Activated naive CD4-positive, alpha-beta T cell treated with anti-CD3 and anti-CD28 coated beads for 36 hours (primary cell): ENCODE data around the gene EDC3. TPM values are rescaled to one million over a fixed set of nuclear protein-coding genes. Genes with fewer than 3 reads are reported as not detected.
"Not testable (repeated sequence)": the region's sequence is repeated elsewhere in the genome, so short reads cannot be mapped to it uniquely, and the experiment has no call there.

ENCODE experiments used
- CTCF ChIA-PET: fragments of 350-600 bp; sonication (Branson Sonifier 250); formaldehyde crosslinking; loops from one replicate; lab custom pipeline; 2021; ENCODE audit warnings: antibody characterized with exemption; lab: Charles Lee
- DNase-seq: peaks from one replicate; pipeline ENCODE4 v3.0.0-alpha.2; 2020
- H3K27ac Mint-ChIP-seq: one replicate; pipeline ENCODE4 v1.8.0; 2021; ENCODE audit warnings: mild to moderate bottlenecking, mixed read lengths
- H3K27me3 Mint-ChIP-seq: one replicate; pipeline ENCODE4 v1.8.0; 2021; ENCODE audit warnings: low read depth, mixed read lengths
- H3K36me3 Mint-ChIP-seq: one replicate; pipeline ENCODE4 v1.8.0; 2021; ENCODE audit warnings: low read depth, mixed read lengths
- H3K4me1 Mint-ChIP-seq: one replicate; pipeline ENCODE4 v1.8.0; 2021; ENCODE audit warnings: low read depth, mixed read lengths
- H3K4me3 Mint-ChIP-seq: one replicate; pipeline ENCODE4 v1.8.0; 2021; ENCODE audit warnings: mild to moderate bottlenecking, moderate library complexity, mixed read lengths
- H3K9me3 Mint-ChIP-seq: one replicate; pipeline ENCODE4 v1.8.0; 2021; ENCODE audit warnings: mixed read lengths
- intact Hi-C: fragments of 100-400 bp; cut with micrococcal nuclease; formaldehyde crosslinking; loops from one replicate; pipeline ENCODE4 v1.15.1; 2023
- total RNA-seq, 2 experiments: library from RNA; stranded (reverse); gene quantifications; one replicate each; pipeline ENCODE4 v1.2.3, GENCODE V29; 2021

The EDC3 gene, protein sequence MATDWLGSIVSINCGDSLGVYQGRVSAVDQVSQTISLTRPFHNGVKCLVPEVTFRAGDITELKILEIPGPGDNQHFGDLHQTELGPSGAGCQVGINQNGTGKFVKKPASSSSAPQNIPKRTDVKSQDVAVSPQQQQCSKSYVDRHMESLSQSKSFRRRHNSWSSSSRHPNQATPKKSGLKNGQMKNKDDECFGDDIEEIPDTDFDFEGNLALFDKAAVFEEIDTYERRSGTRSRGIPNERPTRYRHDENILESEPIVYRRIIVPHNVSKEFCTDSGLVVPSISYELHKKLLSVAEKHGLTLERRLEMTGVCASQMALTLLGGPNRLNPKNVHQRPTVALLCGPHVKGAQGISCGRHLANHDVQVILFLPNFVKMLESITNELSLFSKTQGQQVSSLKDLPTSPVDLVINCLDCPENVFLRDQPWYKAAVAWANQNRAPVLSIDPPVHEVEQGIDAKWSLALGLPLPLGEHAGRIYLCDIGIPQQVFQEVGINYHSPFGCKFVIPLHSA
- total RNA-seq, result 10 to 100 TPM; 33.8 to 37.8 TPM

DNA sequence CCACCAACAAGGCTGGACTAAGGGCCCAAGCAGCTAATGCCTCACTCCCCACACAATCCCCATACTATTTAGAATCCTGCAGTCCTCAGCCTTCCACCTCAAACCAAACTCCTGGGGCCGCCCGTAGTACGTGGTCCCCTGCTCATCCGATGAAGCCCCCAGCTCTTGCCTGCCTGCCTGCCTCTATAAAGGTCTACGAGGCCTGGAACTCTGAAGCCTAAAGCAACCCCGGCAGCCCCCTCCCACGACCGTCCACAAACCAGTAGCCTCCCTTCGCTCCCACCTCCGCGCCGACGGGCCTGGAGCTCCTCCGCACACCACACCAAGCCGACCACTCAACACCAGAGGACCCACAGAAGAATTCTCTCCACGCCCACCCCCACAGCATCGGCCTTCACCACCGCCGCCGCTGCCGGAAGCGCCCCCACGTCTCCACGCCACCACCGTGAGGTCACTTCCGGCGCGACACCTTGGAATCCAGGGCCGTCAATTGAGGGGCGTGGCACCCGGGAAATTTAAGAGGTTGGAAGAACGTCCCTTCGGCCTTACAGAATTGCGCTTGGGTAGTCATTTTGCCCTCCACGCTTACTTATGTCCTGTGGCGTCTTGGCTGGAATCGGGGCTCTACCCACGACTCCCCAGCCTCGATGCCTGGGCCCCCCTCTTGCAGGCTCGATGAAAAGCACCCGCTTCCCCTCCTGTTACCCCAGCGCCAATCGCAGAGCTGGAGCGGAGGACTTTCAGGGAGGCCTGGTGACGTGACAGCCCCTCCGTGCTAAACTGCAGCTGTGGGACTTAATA lies at the start of gene EDC3:
EDC3 (minus strand) TSS at position 428 of the 801 bp plus-strand sequence. CDS start 20,900 bp downstream, outside the sequence.
- peak; percentile 89 for DNase-seq
- H3K27ac Mint-ChIP-seq, result peak within 1 kb of the TSS; percentile 98
- CTCF ChIA-PET, result interaction anchor here (0.7 kb wide), 1 partner anchor 259 kb away, joined by 3 read pairs; no protein-coding TSS in a partner anchor
- intact Hi-C loops, result loop anchor here (5.0 kb wide), 3 partner anchors 147 to 757 kb away; partner anchors contain the start of genes ARID3B, SIN3A and ULK3
- H3K36me3 Mint-ChIP-seq, result peaks cover 3% of the 10 kb centered on the region
- H3K9me3 Mint-ChIP-seq, result no peaks in the 10 kb centered on the region
- peak within 1 kb of the TSS; percentile 100 for H3K4me3 Mint-ChIP-seq
- no peaks in the 10 kb centered on the region for H3K27me3 Mint-ChIP-seq
- H3K4me1 Mint-ChIP-seq, result peaks cover 40% of the 10 kb centered on the region

DNA sequence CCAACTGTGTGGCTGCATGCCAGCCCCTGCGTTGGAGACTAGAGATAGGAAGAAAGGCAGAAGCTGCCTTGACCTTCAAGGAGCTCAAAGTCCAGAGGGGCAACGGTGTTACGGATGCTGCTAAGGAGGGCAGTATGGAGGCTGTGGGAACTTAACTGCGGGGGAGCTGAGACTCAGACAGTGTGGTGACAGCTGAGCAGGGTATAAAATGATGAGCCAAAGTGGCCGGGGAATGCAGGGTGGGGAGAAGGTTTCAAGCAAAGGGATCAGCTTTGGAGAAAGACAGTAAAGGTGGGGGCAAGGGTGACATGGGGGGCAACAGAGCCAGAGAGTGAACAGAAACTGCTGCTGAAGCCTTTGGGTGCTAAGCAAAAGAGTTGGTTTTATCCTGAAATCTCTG lies 46.6 kb upstream of the EDC3 start:
- Mint-ChIP-seq H3K4me1 (peaks cover 8% of the 10 kb centered on the region), H3K9me3 (peaks cover 12% of the 10 kb centered on the region), H3K27me3 (peaks cover 4% of the 10 kb centered on the region), H3K36me3 (no peaks in the 10 kb centered on the region), H3K27ac (no peak overlapping the region), H3K4me3 (no peak overlapping the region)
- intact Hi-C loops, result no loop called here
- DNase-seq, result no peak
- CTCF ChIA-PET, result interaction anchor here (0.8 to 1.3 kb wide), 2 partner anchors 19 to 109 kb away, joined by 3 to 5 read pairs; no protein-coding TSS in a partner anchor

DNA sequence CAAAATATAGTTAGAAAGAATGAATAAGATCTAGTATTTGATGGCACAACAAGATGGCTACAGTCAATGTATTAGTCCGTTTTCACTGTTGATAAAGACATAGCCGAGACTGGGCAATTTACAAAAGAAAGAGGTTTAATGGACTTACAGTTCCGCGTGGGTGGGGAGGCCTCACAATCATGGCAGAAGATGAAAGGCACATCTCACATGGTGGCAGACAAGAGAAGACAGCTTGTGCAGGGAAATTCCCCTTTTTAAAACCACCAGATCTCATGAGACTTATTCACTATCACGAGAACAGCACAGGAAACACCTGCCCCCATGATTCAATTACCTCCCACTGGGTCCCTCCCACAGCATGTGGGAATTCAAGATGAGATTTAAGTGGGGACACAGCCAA lies 42.4 kb upstream of the EDC3 start:
- H3K27ac Mint-ChIP-seq, H3K4me1 Mint-ChIP-seq, H3K4me3 Mint-ChIP-seq, H3K36me3 Mint-ChIP-seq, H3K27me3 Mint-ChIP-seq, DNase-seq, intact Hi-C loops: not testable (repeated sequence)
- peaks cover 15% of the 10 kb centered on the region for H3K9me3 Mint-ChIP-seq
- CTCF ChIA-PET, result interaction anchor here (1.3 kb wide), 1 partner anchor 33 kb away, joined by 9 read pairs; no protein-coding TSS in a partner anchor

DNA sequence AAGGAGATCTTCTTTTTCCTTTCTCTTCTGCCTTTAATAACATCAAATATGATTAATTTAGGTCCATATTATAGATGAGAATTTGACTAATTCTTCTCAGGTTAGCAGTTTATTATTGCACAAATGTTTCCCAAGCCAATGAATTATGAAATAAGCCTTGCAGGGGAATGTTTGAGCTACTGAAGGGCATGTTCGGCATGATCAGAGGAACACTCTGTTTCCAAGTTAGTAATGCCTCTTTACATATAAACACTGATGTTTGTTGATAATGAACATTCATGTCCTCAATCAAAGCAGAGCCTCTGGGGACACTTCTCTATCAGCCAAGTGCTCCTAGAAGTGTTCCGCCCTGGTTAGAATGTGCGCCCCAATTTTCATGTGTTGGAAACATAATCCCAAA lies 39.5 kb upstream of the EDC3 start:
- DNase-seq, result no peak
- H3K36me3 Mint-ChIP-seq, result no peaks in the 10 kb centered on the region
- no peak overlapping the region for H3K27ac Mint-ChIP-seq
- no peak overlapping the region for H3K4me3 Mint-ChIP-seq
- intact Hi-C loops, result no loop called here
- peaks cover 11% of the 10 kb centered on the region for H3K27me3 Mint-ChIP-seq
- H3K9me3 Mint-ChIP-seq, result peaks cover 10% of the 10 kb centered on the region
- H3K4me1 Mint-ChIP-seq, result peaks cover 10% of the 10 kb centered on the region
- CTCF ChIA-PET, result interaction anchor here (1.4 kb wide), 1 partner anchor 104 kb away, joined by 3 read pairs; no protein-coding TSS in a partner anchor

DNA sequence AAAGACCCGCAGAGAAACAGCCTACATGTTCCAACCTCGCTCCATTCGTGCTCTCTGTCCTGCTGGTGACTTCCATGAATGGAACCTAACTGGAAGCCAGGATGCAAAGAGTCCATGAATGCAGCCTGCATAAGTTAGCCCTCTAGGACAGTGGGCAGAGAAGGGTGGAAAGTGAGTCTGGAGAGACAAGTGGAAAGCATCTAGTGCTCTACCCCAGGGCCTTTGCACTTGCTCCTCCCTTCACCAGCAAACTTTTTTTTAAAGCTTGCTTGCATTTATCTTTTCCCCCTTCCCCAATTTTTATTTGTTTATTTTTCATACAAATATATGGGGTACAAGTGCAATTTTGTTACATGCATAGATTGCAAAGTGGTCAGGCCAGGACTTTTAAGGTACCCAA lies 37.4 kb upstream of the EDC3 start:
- DNase-seq, result no peak
- Mint-ChIP-seq H3K9me3 (peaks cover 10% of the 10 kb centered on the region), H3K36me3 (no peaks in the 10 kb centered on the region), H3K4me3 (no peak overlapping the region), H3K4me1 (peaks cover 8% of the 10 kb centered on the region), H3K27ac (no peak overlapping the region), H3K27me3 (peaks cover 16% of the 10 kb centered on the region)
- intact Hi-C loops, result no loop called here
- CTCF ChIA-PET, result no interaction called here

DNA sequence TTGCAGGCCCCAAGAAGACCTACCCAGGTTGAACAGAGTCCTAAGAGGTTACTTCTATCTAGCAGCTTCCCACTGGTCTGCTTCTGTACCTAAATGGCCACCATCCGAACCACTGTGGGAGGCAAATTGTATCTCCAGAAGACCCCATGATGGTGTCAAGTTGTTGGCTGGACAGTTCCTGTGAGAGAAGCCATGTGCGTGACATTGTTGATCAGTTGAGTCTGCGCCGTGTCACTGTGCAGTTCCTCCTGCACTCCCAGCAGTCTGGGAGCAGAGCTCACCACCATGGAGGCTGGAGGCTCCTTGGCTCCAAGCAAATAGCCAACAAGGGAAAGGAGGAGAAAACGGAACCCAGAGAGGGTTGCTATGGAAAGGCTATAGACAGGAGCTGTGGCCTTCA lies 37.0 kb upstream of the EDC3 start:
- CTCF ChIA-PET, result no interaction called here
- Mint-ChIP-seq H3K27ac (no peak overlapping the region), H3K36me3 (no peaks in the 10 kb centered on the region), H3K9me3 (peaks cover 6% of the 10 kb centered on the region), H3K27me3 (peaks cover 14% of the 10 kb centered on the region), H3K4me3 (no peak overlapping the region), H3K4me1 (peaks cover 4% of the 10 kb centered on the region)
- DNase-seq, result no peak
- intact Hi-C loops, result no loop called here

DNA sequence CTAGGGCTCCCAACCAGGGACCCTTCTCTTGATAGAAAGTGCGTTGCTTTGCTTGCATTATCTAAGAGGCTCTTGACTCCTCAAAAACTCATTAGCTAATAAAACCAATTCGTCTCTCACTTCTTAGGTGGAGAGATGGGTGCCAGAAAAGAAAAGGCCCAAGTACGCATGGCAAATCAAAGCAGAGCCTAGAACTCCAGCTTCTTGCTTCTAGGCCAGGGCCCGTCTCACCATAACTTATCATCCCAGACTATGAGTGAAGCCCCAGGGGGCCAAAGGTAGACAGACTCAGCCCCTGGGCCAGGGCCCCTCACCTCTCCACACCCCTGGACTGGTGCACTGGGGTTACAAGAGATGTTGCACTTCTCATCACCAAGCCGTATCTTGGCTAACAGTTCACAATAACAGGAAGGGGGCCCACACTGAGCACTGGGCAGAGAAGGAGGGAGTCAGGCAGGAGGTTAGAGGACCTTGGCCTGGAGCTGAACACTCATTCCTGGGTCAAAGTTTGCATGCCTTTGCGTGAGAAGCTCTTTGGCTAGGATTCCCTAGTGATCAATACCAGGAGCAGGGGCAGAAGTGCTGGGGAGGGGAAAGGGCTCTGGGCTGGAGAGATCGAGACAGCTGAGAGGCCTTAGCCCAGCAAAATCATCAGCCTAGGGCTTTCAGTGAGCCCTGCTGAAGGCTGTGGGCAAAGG lies 34.9 kb upstream of the EDC3 start:
- no peak overlapping the region for H3K27ac Mint-ChIP-seq
- no peaks in the 10 kb centered on the region for H3K36me3 Mint-ChIP-seq

DNA sequence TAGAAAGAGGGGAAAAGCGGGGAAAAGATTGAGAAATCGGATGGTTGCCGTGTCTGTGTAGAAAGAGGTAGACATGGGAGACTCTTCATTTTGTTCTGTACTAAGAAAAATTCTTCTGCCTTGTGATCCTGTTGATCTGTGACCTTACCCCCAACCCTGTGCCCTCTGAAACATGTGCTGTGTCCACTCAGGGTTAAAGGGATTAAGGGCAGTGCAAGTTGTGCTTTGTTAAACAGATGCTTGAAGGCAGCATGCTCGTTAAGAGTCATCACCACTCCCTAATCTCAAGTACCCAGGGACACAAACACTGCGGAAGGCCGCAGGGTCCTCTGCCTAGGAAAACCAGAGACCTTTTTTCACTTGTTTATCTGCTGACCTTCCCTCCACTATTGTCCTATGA lies 33.5 kb upstream of the EDC3 start:
- H3K9me3 Mint-ChIP-seq, DNase-seq, H3K4me3 Mint-ChIP-seq, H3K27ac Mint-ChIP-seq, H3K36me3 Mint-ChIP-seq, CTCF ChIA-PET, intact Hi-C loops: not testable (repeated sequence)
- peaks cover 24% of the 10 kb centered on the region for H3K27me3 Mint-ChIP-seq
- peaks cover 11% of the 10 kb centered on the region for H3K4me1 Mint-ChIP-seq

More for the DNA sequence above, 34.9 kb upstream of the EDC3 start:
- Mint-ChIP-seq H3K9me3 (no peaks in the 10 kb centered on the region), H3K4me3 (no peak overlapping the region), H3K27me3 (peaks cover 20% of the 10 kb centered on the region), H3K4me1 (peaks cover 7% of the 10 kb centered on the region)
- DNase-seq, result no peak
- CTCF ChIA-PET, result interaction anchor here (0.8 kb wide), 1 partner anchor 100 kb away, joined by 3 read pairs; no protein-coding TSS in a partner anchor
- intact Hi-C loops, result no loop called here

DNA sequence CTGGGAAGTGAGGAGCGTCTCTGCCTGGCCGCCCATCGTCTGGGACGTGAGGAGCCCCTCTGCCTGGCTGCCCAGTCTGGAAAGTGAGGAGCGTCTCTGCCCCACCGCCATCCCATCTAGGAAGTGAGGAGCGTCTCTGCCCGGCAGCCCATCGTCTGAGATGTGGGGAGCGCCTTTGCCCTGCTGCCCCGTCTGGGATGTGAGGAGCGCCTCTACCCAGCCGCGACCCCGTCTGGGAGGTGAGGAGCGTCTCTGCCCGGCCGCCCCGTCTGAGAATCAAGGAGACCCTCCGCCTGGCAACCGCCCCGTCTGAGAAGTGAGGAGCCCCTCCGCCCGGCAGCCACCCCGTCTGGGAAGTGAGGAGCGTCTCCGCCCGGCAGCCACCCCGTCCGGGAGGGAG lies 32.9 kb upstream of the EDC3 start:
- DNase-seq, intact Hi-C loops, H3K27ac Mint-ChIP-seq, H3K9me3 Mint-ChIP-seq, H3K4me3 Mint-ChIP-seq, H3K36me3 Mint-ChIP-seq, CTCF ChIA-PET: not testable (repeated sequence)
- Mint-ChIP-seq H3K27me3 (peaks cover 24% of the 10 kb centered on the region), H3K4me1 (peaks cover 11% of the 10 kb centered on the region)

DNA sequence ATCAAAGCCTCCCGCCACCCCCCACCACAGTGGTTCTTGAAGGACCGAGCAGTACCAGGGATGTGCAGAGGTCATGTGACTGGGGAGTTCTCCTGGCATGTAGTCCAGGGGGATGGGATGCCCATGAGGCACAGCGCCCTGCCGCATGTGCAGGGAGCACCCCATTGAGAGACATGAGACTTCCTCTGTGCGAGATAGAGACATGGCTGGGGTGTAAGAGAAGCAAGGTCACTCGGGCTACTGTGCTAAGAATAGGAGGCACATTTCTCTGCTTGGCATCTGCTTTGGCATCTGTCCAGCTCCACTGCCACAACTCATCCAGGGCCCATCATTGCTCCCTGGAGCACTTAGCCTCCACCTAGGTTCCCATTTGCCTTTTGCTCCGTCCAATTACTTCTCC lies 31.9 kb upstream of the EDC3 start:
- peaks cover 22% of the 10 kb centered on the region for H3K27me3 Mint-ChIP-seq
- H3K36me3 Mint-ChIP-seq, result no peaks in the 10 kb centered on the region
- CTCF ChIA-PET, result no interaction called here
- H3K9me3 Mint-ChIP-seq, result no peaks in the 10 kb centered on the region
- H3K4me3 Mint-ChIP-seq, result no peak overlapping the region
- no peak for DNase-seq
- H3K27ac Mint-ChIP-seq, result no peak overlapping the region
- peaks cover 11% of the 10 kb centered on the region for H3K4me1 Mint-ChIP-seq
- intact Hi-C loops, result no loop called here

DNA sequence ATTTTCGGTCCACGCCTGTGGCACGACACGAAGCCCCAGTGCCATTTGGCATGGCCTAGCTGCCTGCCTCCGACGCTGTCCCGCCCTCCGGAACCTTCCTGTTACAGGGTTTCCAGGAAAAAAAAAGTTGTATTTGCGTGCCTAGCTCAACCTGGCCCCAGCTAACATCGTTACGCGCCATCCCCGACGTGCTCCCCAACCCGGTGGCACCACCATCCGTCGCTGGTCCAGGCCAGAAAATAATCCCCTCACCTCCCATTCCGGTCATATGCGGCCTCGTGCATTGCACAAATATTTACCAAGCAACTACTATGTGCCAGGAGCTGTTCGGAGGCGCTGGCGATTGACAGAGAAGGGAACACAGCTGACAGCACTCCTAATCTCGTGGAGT lies 30.9 kb upstream of the EDC3 start:
- Mint-ChIP-seq H3K27me3 (peaks cover 21% of the 10 kb centered on the region), H3K27ac (no peak overlapping the region), H3K9me3 (no peaks in the 10 kb centered on the region), H3K4me1 (peaks cover 11% of the 10 kb centered on the region), H3K4me3 (peak overlapping the region; percentile 67), H3K36me3 (no peaks in the 10 kb centered on the region)
- CTCF ChIA-PET, result interaction anchor here (0.5 to 0.7 kb wide), 2 partner anchors 67 to 86 kb away, joined by 3 read pairs; no protein-coding TSS in a partner anchor
- intact Hi-C loops, result no loop called here
- DNase-seq, result peak; percentile 29
